HEK293 (cell line): Measurements from ENCODE around the gene SFSWAP.

Source experiments
- ATF2 ChIP-seq: fragments of 450-650 bp; formaldehyde crosslinking; IDR thresholded peaks from 2 replicates; pipeline ENCODE4 v1.5.1; 2016; ENCODE audit warnings: missing biosample characterization, missing genetic modification characterization, low read depth
- EGR2 ChIP-seq: fragments of 450-650 bp; formaldehyde crosslinking; IDR thresholded peaks from 2 replicates; pipeline ENCODE4 v1.5.1; 2016; ENCODE audit warnings: low read depth, missing biosample characterization, missing genetic modification characterization
- HOXA7 ChIP-seq: sonication (generic); formaldehyde crosslinking; IDR thresholded peaks from 2 replicates; pipeline ENCODE4 v1.8.1; 2022; ENCODE audit warnings: missing genetic modification reagents, borderline replicate concordance
- MEIS1 ChIP-seq: sonication (generic); formaldehyde crosslinking; IDR thresholded peaks from 2 replicates; pipeline ENCODE4 v1.8.1; 2022; ENCODE audit warnings: missing genetic modification reagents, mild to moderate bottlenecking, borderline replicate concordance
- OSR2 ChIP-seq: fragments of 450-650 bp; formaldehyde crosslinking; IDR thresholded peaks from 2 replicates; pipeline ENCODE4 v1.5.1; 2016; ENCODE audit warnings: missing biosample characterization, missing genetic modification characterization
- PRDM1 ChIP-seq: fragments of 450-650 bp; formaldehyde crosslinking; IDR thresholded peaks from 2 replicates; pipeline ENCODE4; 2016; ENCODE audit warnings: missing biosample characterization, missing genetic modification characterization
- PRDM10 ChIP-seq: fragments of 450-650 bp; formaldehyde crosslinking; IDR thresholded peaks from 2 replicates; pipeline ENCODE4 v1.5.1; 2016; ENCODE audit warnings: missing biosample characterization, missing genetic modification characterization
- ZBTB17 ChIP-seq: fragments of 450-650 bp; formaldehyde crosslinking; IDR thresholded peaks from 2 replicates; pipeline ENCODE4 v1.5.1; 2016; ENCODE audit warnings: missing biosample characterization, missing genetic modification characterization
- ZBTB8A ChIP-seq: fragments of 450-650 bp; formaldehyde crosslinking; IDR thresholded peaks from 2 replicates; pipeline ENCODE4 v1.5.1; 2016; ENCODE audit warnings: missing biosample characterization, missing genetic modification characterization
- ZIC2 ChIP-seq: fragments of 450-650 bp; formaldehyde crosslinking; IDR thresholded peaks from 2 replicates; pipeline ENCODE4 v1.5.1; 2016; ENCODE audit warnings: missing biosample characterization, missing genetic modification characterization
- ZNF140 ChIP-seq: fragments of 450-650 bp; formaldehyde crosslinking; IDR thresholded peaks from 2 replicates; pipeline ENCODE4 v1.5.1; 2016; ENCODE audit warnings: missing biosample characterization, missing genetic modification characterization
- ZNF2 ChIP-seq: fragments of 450-650 bp; formaldehyde crosslinking; IDR thresholded peaks from 2 replicates; pipeline ENCODE4 v1.5.1; 2016; ENCODE audit warnings: missing biosample characterization, missing genetic modification characterization
- ZNF324 ChIP-seq: fragments of 450-650 bp; formaldehyde crosslinking; IDR thresholded peaks from 2 replicates; pipeline ENCODE4 v1.5.1; 2016; ENCODE audit warnings: missing biosample characterization, missing genetic modification characterization
- ZNF391 ChIP-seq: fragments of 450-650 bp; formaldehyde crosslinking; IDR thresholded peaks from 2 replicates; pipeline ENCODE4 v1.5.1; 2016; ENCODE audit warnings: low read depth, missing biosample characterization, missing genetic modification characterization, borderline replicate concordance
- ZNF449 ChIP-seq: fragments of 450-650 bp; formaldehyde crosslinking; IDR thresholded peaks from 2 replicates; pipeline ENCODE4 v1.5.1; 2017; ENCODE audit warnings: missing biosample characterization, mild to moderate bottlenecking, missing genetic modification characterization, moderate library complexity
- ZNF600 ChIP-seq: fragments of 450-650 bp; formaldehyde crosslinking; IDR thresholded peaks from 2 replicates; pipeline ENCODE4 v1.5.1; 2016; ENCODE audit warnings: missing biosample characterization, missing genetic modification characterization
- ZNF624 ChIP-seq: fragments of 450-650 bp; formaldehyde crosslinking; IDR thresholded peaks from 2 replicates; pipeline ENCODE4 v1.5.1; 2017; ENCODE audit warnings: missing biosample characterization, missing genetic modification characterization
- ZNF660 ChIP-seq: fragments of 450-650 bp; IDR thresholded peaks from 2 replicates; pipeline ENCODE4 v1.5.1; 2018; ENCODE audit warnings: missing biosample characterization, mild to moderate bottlenecking, missing genetic modification characterization
- ZNF670 ChIP-seq: fragments of 450-650 bp; formaldehyde crosslinking; IDR thresholded peaks from 2 replicates; pipeline ENCODE4 v1.5.1; 2016; ENCODE audit warnings: missing biosample characterization, missing genetic modification characterization, low read depth
- ZNF837 ChIP-seq: fragments of 450-650 bp; formaldehyde crosslinking; IDR thresholded peaks from 2 replicates; pipeline ENCODE4 v1.5.1; 2016; ENCODE audit warnings: missing biosample characterization, missing genetic modification characterization
- TF ChIP-seq, protein P1 (sequence below): IDR thresholded peaks from 2 replicates; pipeline ENCODE4 v1.6.1; 2011; ENCODE audit warnings: mild to moderate bottlenecking, low read depth, low read length, borderline replicate concordance
- TF ChIP-seq, protein P2 (sequence below): fragments of 450-650 bp; formaldehyde crosslinking; IDR thresholded peaks from 2 replicates; pipeline ENCODE4 v1.5.1; 2016; ENCODE audit warnings: missing biosample characterization, missing genetic modification characterization
- TF ChIP-seq, protein P3 (sequence below): fragments of 450-650 bp; formaldehyde crosslinking; IDR thresholded peaks from 2 replicates; pipeline ENCODE4 v1.5.1; 2016; ENCODE audit warnings: missing biosample characterization, missing genetic modification characterization
- TF ChIP-seq, protein P4 (sequence below): fragments of 450-650 bp; formaldehyde crosslinking; IDR thresholded peaks from 2 replicates; pipeline ENCODE4; 2016; ENCODE audit warnings: missing biosample characterization, missing genetic modification characterization
- TF ChIP-seq, protein P5 (sequence below): fragments of 450-650 bp; formaldehyde crosslinking; IDR thresholded peaks from 2 replicates; pipeline ENCODE4 v1.5.1; 2016; ENCODE audit warnings: missing biosample characterization, missing genetic modification characterization

SFSWAP gene

DNA sequence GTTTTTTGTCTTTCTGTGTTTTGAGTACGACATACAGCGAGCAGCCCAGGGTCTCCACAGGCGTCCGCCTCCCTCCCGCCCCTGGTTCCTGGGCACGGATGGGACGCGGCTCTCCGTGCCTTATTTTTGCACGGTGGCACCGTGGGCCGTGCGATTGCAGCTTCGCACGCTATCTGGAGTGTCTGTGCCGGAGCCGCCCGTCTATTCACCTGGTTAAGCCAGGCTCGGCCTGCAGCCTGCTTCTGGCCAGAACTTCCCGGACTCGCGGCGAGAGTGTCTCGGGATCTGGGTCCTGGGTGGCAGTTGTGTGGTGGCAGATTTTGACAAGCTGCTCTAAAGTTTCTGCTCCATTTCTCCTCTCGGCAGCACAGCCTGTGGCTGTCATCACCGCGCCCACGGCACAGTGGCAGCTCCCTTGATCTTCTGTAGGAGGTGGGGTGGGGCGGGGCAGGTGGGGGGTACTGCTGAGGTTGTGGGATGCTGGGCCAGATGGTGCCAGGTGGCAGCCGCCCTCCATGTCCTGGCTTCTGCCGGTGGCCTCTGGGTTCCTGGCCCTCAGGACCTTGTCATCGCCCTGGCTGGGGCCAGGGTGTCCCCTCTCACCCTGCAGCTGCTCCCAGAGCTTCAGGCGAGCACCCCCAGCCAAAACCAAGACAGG, 120.2 kb downstream of the SFSWAP start (continued):
- TF ChIP-seq ZNF449 (tag by site-specific recombination) (no peak), PRDM1 (no peak), ZNF140 (tag by site-specific recombination) (no peak), OSR2 (tag by site-specific recombination) (no peak), ZNF624 (tag by site-specific recombination) (no peak), ZNF324 (tag by site-specific recombination) (no peak), ZNF660 (tag by site-specific recombination) (no peak), ZBTB8A (tag by site-specific recombination) (peak; percentile 74; the same call in 1 of the 2 replicates), ZNF837 (tag by site-specific recombination) (no peak), PRDM10 (no peak), ZNF600 (tag by site-specific recombination) (peak; percentile 55), ZBTB17 (tag by site-specific recombination) (peak; percentile 81), ZNF391 (tag by site-specific recombination) (no peak), ZNF670 (no peak), HOXA7 (CRISPR knock-in tag) (no peak), ZNF2 (tag by site-specific recombination) (0 out of 2 replicates have a peak, but pooled peaks have one; percentile 10), EGR2 (tag by site-specific recombination) (peak; percentile 92), MEIS1 (no peak), ATF2 (tag by site-specific recombination) (no peak), ZIC2 (tag by site-specific recombination) (no peak; the same call in 1 of the 2 replicates)
- TF ChIP-seq, protein P1, sequence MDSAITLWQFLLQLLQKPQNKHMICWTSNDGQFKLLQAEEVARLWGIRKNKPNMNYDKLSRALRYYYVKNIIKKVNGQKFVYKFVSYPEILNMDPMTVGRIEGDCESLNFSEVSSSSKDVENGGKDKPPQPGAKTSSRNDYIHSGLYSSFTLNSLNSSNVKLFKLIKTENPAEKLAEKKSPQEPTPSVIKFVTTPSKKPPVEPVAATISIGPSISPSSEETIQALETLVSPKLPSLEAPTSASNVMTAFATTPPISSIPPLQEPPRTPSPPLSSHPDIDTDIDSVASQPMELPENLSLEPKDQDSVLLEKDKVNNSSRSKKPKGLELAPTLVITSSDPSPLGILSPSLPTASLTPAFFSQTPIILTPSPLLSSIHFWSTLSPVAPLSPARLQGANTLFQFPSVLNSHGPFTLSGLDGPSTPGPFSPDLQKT = no peak
- TF ChIP-seq, protein P2, sequence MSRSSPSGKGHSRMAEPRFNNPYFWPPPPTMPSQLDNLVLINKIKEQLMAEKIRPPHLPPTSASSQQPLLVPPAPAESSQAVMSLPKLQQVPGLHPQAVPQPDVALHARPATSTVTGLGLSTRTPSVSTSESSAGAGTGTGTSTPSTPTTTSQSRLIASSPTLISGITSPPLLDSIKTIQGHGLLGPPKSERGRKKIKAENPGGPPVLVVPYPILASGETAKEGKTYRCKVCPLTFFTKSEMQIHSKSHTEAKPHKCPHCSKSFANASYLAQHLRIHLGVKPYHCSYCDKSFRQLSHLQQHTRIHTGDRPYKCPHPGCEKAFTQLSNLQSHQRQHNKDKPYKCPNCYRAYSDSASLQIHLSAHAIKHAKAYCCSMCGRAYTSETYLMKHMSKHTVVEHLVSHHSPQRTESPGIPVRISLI (tag by site-specific recombination) = no peak
- TF ChIP-seq, protein P3, sequence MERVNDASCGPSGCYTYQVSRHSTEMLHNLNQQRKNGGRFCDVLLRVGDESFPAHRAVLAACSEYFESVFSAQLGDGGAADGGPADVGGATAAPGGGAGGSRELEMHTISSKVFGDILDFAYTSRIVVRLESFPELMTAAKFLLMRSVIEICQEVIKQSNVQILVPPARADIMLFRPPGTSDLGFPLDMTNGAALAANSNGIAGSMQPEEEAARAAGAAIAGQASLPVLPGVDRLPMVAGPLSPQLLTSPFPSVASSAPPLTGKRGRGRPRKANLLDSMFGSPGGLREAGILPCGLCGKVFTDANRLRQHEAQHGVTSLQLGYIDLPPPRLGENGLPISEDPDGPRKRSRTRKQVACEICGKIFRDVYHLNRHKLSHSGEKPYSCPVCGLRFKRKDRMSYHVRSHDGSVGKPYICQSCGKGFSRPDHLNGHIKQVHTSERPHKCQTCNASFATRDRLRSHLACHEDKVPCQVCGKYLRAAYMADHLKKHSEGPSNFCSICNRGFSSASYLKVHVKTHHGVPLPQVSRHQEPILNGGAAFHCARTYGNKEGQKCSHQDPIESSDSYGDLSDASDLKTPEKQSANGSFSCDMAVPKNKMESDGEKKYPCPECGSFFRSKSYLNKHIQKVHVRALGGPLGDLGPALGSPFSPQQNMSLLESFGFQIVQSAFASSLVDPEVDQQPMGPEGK (tag by site-specific recombination) = 0 out of 2 replicates have a peak, but pooled peaks have one; percentile 48
- TF ChIP-seq, protein P4, sequence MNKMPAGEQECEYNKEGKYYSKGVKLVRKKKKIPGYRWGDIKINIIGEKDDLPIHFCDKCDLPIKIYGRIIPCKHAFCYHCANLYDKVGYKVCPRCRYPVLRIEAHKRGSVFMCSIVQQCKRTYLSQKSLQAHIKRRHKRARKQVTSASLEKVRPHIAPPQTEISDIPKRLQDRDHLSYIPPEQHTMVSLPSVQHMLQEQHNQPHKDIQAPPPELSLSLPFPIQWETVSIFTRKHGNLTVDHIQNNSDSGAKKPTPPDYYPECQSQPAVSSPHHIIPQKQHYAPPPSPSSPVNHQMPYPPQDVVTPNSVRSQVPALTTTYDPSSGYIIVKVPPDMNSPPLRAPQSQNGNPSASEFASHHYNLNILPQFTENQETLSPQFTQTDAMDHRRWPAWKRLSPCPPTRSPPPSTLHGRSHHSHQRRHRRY = no peak
- TF ChIP-seq, protein P5, sequence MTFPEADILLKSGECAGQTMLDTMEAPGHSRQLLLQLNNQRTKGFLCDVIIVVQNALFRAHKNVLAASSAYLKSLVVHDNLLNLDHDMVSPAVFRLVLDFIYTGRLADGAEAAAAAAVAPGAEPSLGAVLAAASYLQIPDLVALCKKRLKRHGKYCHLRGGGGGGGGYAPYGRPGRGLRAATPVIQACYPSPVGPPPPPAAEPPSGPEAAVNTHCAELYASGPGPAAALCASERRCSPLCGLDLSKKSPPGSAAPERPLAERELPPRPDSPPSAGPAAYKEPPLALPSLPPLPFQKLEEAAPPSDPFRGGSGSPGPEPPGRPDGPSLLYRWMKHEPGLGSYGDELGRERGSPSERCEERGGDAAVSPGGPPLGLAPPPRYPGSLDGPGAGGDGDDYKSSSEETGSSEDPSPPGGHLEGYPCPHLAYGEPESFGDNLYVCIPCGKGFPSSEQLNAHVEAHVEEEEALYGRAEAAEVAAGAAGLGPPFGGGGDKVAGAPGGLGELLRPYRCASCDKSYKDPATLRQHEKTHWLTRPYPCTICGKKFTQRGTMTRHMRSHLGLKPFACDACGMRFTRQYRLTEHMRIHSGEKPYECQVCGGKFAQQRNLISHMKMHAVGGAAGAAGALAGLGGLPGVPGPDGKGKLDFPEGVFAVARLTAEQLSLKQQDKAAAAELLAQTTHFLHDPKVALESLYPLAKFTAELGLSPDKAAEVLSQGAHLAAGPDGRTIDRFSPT (tag by site-specific recombination) = peak; percentile 53; the same call in 1 of the 2 replicates
